ENCODE measurements around the gene NDUFA3. TPM values are rescaled to one million over a fixed set of nuclear protein-coding genes. Genes with fewer than 3 reads are reported as not detected.

NDUFA3 gene
- total RNA-seq, 4 donors from 2014 or later = 2.8 to 40.0 (median 25.4) TPM

DNA sequence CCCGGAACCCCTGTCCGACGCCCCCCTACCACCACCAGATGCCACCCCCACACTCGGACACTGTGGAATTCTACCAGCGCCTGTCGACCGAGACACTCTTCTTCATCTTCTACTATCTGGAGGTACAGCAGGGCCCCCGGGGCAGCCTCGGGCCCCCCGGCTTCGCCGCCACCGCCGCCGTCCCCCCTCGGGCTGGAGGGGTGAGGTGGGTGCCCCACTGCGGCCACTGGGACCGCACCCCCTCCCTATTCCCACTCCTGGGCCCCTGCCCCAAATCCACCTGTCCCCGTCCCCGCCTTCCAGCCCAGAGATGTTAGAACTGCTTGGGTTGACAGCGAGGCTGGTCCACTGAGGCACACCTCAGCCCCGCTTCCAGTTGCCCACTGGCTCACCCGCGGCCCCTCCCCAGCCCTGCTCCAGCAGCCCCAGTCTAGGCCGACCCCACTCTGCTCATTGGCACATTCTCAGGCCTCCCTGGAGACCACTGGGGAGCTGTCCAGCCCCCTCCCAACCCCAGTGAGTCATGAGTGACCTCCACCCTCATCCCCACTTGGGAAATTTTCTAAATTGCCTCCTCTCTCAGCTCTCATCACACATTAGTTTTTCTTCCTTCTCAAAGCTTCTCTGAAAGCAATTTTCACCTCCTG, 50.3 kb downstream of the NDUFA3 start:
- Histone ChIP-seq H3K9me3 (no peaks in the 10 kb centered on the region), H3K4me3 (no peak overlapping the region), H3K27ac (peak overlapping the region in 2 of 4 donors; percentile 19 to 64), H3K4me1 (peaks cover 0 to 20% (median under 1%) of the 10 kb centered on the region in 4 donors), H3K27me3 (no peaks in the 10 kb centered on the region), H3K36me3 (peaks cover 0 to 100% (median 75%) of the 10 kb centered on the region in 3 donors)
- 83 to 85% methylated on average over 25 of the region's 25 CpGs for WGBS, 2 donors
- DNase-seq (ENCODE audit: low spot score in 2 of 2) = no peak
- TF ChIP-seq, protein P1, sequence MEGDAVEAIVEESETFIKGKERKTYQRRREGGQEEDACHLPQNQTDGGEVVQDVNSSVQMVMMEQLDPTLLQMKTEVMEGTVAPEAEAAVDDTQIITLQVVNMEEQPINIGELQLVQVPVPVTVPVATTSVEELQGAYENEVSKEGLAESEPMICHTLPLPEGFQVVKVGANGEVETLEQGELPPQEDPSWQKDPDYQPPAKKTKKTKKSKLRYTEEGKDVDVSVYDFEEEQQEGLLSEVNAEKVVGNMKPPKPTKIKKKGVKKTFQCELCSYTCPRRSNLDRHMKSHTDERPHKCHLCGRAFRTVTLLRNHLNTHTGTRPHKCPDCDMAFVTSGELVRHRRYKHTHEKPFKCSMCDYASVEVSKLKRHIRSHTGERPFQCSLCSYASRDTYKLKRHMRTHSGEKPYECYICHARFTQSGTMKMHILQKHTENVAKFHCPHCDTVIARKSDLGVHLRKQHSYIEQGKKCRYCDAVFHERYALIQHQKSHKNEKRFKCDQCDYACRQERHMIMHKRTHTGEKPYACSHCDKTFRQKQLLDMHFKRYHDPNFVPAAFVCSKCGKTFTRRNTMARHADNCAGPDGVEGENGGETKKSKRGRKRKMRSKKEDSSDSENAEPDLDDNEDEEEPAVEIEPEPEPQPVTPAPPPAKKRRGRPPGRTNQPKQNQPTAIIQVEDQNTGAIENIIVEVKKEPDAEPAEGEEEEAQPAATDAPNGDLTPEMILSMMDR (IDR thresholded peaks at IDR 0.05) = no peak
- no peak for TF ChIP-seq EP300 (IDR thresholded peaks at IDR 0.05)
- no peak for TF ChIP-seq POLR2A (IDR thresholded peaks at IDR 0.05)

DNA sequence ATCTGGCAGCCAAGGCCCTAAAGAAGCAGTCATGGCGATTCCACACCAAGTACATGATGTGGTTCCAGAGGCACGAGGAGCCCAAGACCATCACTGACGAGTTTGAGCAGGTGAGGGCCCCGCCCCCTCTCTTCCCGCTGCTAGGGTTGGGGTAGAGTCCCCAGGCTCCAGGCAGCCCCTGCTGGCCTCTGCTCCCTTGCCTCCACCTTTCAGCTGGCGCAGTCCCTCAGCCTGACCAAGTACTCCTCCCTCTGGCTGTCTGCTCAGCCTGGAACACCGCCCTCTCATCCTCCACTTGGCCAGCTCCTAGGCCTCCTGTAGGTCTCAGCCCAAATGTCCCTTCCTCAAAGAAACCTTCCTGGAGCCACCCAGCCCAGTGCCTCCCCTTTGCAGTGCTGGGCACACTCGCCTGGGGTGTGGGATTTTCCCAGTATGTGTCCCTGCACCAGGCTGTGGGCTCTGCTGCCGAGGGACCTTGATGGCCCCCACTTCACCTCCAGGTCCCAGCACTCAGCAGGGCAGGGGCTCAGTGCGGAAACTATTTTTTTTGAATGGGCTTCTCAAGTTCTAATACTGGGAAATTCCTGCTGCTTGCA, 51.2 kb downstream of the NDUFA3 start:
- H3K27me3 ChIP-seq = no peaks in the 10 kb centered on the region
- H3K36me3 ChIP-seq = peaks cover 0 to 96% (median 70%) of the 10 kb centered on the region in 3 donors
- TF ChIP-seq EP300 (IDR thresholded peaks at IDR 0.05) = no peak
- TF ChIP-seq POLR2A (IDR thresholded peaks at IDR 0.05) = no peak
- TF ChIP-seq, protein P1 (IDR thresholded peaks at IDR 0.05) = no peak
- peaks cover 0 to 23% (median 8%) of the 10 kb centered on the region in 4 donors for H3K4me1 ChIP-seq
- 79 to 80% methylated on average over 9 of the region's 10 CpGs for WGBS, 2 donors
- H3K9me3 ChIP-seq = no peaks in the 10 kb centered on the region
- DNase-seq (ENCODE audit: low spot score in 2 of 2) = no peak
- H3K27ac ChIP-seq = peak overlapping the region in 1 of 4 donors; percentile 64
- no peak overlapping the region for H3K4me3 ChIP-seq

DNA sequence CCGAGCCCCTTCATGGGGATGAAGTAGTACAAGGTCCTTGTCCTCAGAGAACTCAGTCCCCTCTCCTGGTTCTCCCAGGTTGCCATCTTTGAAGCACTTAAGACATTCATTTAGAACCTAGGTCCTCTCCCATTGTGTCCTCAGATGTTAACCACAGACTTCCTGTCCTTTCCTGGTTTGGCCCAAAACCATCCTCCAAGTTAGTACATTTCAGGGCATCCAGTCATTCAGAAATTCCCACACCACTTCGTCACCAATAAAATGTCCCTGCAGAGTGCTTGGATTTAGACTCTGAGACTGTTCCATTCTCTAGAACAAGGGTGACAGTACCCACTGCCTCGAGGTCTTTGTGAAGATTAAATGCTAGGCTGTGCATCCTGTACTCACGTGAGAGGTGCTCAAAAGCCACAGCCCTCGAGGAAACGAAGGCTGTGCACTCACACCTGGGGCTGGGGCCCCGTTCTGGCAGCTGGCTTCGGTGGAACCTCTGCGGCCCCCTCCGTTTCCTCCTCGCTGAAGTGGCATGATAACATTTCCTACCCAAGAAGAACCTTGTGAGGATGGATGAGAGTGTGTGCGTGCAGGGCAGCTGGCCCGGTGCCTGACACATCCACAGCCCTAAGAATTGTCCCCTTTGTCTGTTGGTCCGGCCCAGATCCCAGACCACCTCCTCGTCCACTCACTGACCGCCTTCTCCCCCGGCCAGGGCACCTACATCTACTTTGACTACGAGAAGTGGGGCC, 52.1 kb downstream of the NDUFA3 start:
- peaks cover 0 to 86% (median 61%) of the 10 kb centered on the region in 3 donors for H3K36me3 ChIP-seq
- no peak for TF ChIP-seq POLR2A (IDR thresholded peaks at IDR 0.05)
- TF ChIP-seq EP300 (IDR thresholded peaks at IDR 0.05) = no peak
- TF ChIP-seq, protein P1 (IDR thresholded peaks at IDR 0.05) = no peak
- 56 to 59% methylated on average over 18 of the region's 18 CpGs for WGBS, 2 donors

DNA sequence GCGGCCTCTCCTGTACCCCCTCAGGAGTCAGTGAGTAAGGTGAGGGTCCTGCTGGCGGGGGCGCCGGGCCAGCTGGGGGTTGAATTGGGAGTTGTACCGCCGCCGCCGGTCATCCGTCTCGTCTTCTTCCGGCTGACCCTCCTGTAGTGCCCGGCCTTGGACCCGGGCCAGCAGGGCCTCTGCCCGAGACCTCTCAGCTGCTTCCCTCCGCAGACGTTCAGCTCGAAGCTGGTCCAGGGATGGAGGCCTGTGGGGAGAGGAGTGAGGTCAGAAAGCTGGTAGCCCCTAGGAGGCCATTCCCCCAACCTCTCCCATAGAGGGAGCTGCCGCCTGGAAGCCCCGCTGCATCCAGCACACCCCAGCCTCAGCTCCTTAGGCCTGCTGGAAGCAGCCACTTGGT, 53.0 kb downstream of the NDUFA3 start:
- Histone ChIP-seq H3K4me1 (peaks cover 0 to 32% (median 14%) of the 10 kb centered on the region in 4 donors), H3K36me3 (peaks cover 0 to 77% (median 56%) of the 10 kb centered on the region in 3 donors), H3K9me3 (no peaks in the 10 kb centered on the region), H3K27ac (no peak overlapping the region), H3K27me3 (no peaks in the 10 kb centered on the region), H3K4me3 (no peak overlapping the region)
- DNase-seq (ENCODE audit: low spot score in 2 of 2) = no peak
- 50 to 60% methylated on average over 17 to 19 of the region's 19 CpGs for WGBS, 2 donors
- TF ChIP-seq, protein P1 (IDR thresholded peaks at IDR 0.05) = no peak
- TF ChIP-seq EP300 (IDR thresholded peaks at IDR 0.05) = no peak
- TF ChIP-seq POLR2A (IDR thresholded peaks at IDR 0.05) = no peak

More for the DNA sequence above, 52.1 kb downstream of the NDUFA3 start:
- peaks cover 0 to 26% (median 9%) of the 10 kb centered on the region in 4 donors for H3K4me1 ChIP-seq
- no peak for DNase-seq (ENCODE audit: low spot score in 2 of 2)
- H3K4me3 ChIP-seq = no peak overlapping the region
- no peaks in the 10 kb centered on the region for H3K27me3 ChIP-seq
- H3K27ac ChIP-seq = no peak overlapping the region
- no peaks in the 10 kb centered on the region for H3K9me3 ChIP-seq
